Prostate gland (tissue), 1 donor: ENCODE data around the gene CD226.

Experiments
- POLR2A ChIP-seq: fragments of 450-650 bp; IDR thresholded peaks from one replicate; pipeline ENCODE4 v1.6.1; 2016; ENCODE audit warnings: antibody characterized with exemption, mild to moderate bottlenecking
- POLR2AphosphoS5 ChIP-seq: sonication (generic); formaldehyde crosslinking; IDR thresholded peaks from one replicate; pipeline ENCODE4 v1.6.1; 2017; ENCODE audit warnings: antibody characterized with exemption

GRCh38 chr18:69841117-69841516 lies 106.6 kb downstream of the CD226 start:
- TF ChIP-seq POLR2AphosphoS5 (no peak), POLR2A (no peak)
